ENCODE data around the gene BNIP1. TPM values are rescaled to one million over a fixed set of nuclear protein-coding genes. Genes with fewer than 3 reads are reported as not detected.
"Not testable (repeated sequence)": the region's sequence is repeated elsewhere in the genome, so short reads cannot be mapped to it uniquely, and the experiment has no call there.

Gene BNIP1
- total and polyA plus RNA-seq, 2 donors (not counting 1 experiment from before 2014, with no cell fraction given) = 23.5 to 23.9 TPM

- Histone ChIP-seq H3K4me2 (ENCODE audit: extremely low read depth, insufficient read depth, low read length) (no peak overlapping the region), H3K27me3 (ENCODE audit: control insufficient read depth, insufficient read depth, low read length) (no peaks in the 10 kb centered on the region), H3K36me3 (ENCODE audit: control insufficient read depth, insufficient read depth, low read length) (peaks cover 5% of the 10 kb centered on the region), H2AFZ (ENCODE audit: low read length) (no peak overlapping the region), H3K9me3 (ENCODE audit: control insufficient read depth, insufficient read depth, low read depth, low read length) (no peaks in the 10 kb centered on the region), H3K27ac (ENCODE audit: insufficient read depth, low read length) (no peak overlapping the region), H3K4me1 (ENCODE audit: control insufficient read depth, extremely low read depth, insufficient read depth, low read length) (no peaks in the 10 kb centered on the region), H3K79me2 (ENCODE audit: control insufficient read depth, insufficient read depth, low read length) (no peaks in the 10 kb centered on the region), H4K20me1 (ENCODE audit: control insufficient read depth, extremely low read depth, insufficient read depth, low read length) (no peaks in the 10 kb centered on the region), H3K9ac (ENCODE audit: insufficient read depth, low read length) (no peak overlapping the region), H3K4me3 (replicated peaks in 1 of 4; ENCODE audit: control extremely low read depth in 1 of 4, insufficient read depth in 1 of 4, low read depth in 3 of 4, low read length in 4 of 4) (no peak overlapping the region)
- no peak for TF ChIP-seq CTCF (conservative IDR thresholded peaks at IDR 0.05 in 1 of 2, IDR thresholded peaks at IDR 0.05 in 1 of 2; ENCODE audit: low read depth in 1 of 2, low read length in 2 of 2)
- TF ChIP-seq EZH2 (IDR thresholded peaks at IDR 0.05; ENCODE audit: low read length, missing control alignments) = no peak
- no peak for DNase-seq (ENCODE audit: low read depth in 2 of 2)
These were observed 9.5 kb downstream of the BNIP1 start for GRCh38 chr5:173153842-173154241.

- H2AFZ ChIP-seq (ENCODE audit: low read length); H3K9ac ChIP-seq (ENCODE audit: insufficient read depth, low read length); H4K20me1 ChIP-seq (ENCODE audit: control insufficient read depth, extremely low read depth, insufficient read depth, low read length); H3K4me1 ChIP-seq (ENCODE audit: control insufficient read depth, extremely low read depth, insufficient read depth, low read length); H3K9me3 ChIP-seq (ENCODE audit: control insufficient read depth, insufficient read depth, low read depth, low read length); H3K36me3 ChIP-seq (ENCODE audit: control insufficient read depth, insufficient read depth, low read length); DNase-seq (ENCODE audit: low read depth in 2 of 2); H3K27ac ChIP-seq (ENCODE audit: insufficient read depth, low read length); H3K79me2 ChIP-seq (ENCODE audit: control insufficient read depth, insufficient read depth, low read length); H3K4me2 ChIP-seq (ENCODE audit: extremely low read depth, insufficient read depth, low read length); H3K4me3 ChIP-seq (replicated peaks in 1 of 4; ENCODE audit: control extremely low read depth in 1 of 4, insufficient read depth in 1 of 4, low read depth in 3 of 4, low read length in 4 of 4); H3K27me3 ChIP-seq (ENCODE audit: control insufficient read depth, insufficient read depth, low read length): not testable (repeated sequence)
These were observed 10.3 kb downstream of the BNIP1 start for GRCh38 chr5:173154619-173155018.

GRCh38 chr5:173155912-173156311 is 11.6 kb downstream of the BNIP1 start:
- Histone ChIP-seq H3K9me3 (ENCODE audit: control insufficient read depth, insufficient read depth, low read depth, low read length) (no peaks in the 10 kb centered on the region), H3K27me3 (ENCODE audit: control insufficient read depth, insufficient read depth, low read length) (no peaks in the 10 kb centered on the region), H3K9ac (ENCODE audit: insufficient read depth, low read length) (no peak overlapping the region), H3K36me3 (ENCODE audit: control insufficient read depth, insufficient read depth, low read length) (peaks cover 10% of the 10 kb centered on the region), H3K27ac (ENCODE audit: insufficient read depth, low read length) (no peak overlapping the region), H3K4me3 (replicated peaks in 1 of 4; ENCODE audit: control extremely low read depth in 1 of 4, insufficient read depth in 1 of 4, low read depth in 3 of 4, low read length in 4 of 4) (no peak overlapping the region), H2AFZ (ENCODE audit: low read length) (no peak overlapping the region), H3K4me1 (ENCODE audit: control insufficient read depth, extremely low read depth, insufficient read depth, low read length) (no peaks in the 10 kb centered on the region), H4K20me1 (ENCODE audit: control insufficient read depth, extremely low read depth, insufficient read depth, low read length) (no peaks in the 10 kb centered on the region), H3K4me2 (ENCODE audit: extremely low read depth, insufficient read depth, low read length) (no peak overlapping the region), H3K79me2 (ENCODE audit: control insufficient read depth, insufficient read depth, low read length) (no peaks in the 10 kb centered on the region)
- no peak for TF ChIP-seq EZH2 (IDR thresholded peaks at IDR 0.05; ENCODE audit: low read length, missing control alignments)
- TF ChIP-seq CTCF (conservative IDR thresholded peaks at IDR 0.05 in 1 of 2, IDR thresholded peaks at IDR 0.05 in 1 of 2; ENCODE audit: low read depth in 1 of 2, low read length in 2 of 2) = no peak
- DNase-seq (ENCODE audit: low read depth in 2 of 2) = no peak

All from fibroblast of lung (primary cell).